GM18870 (cell line): ENCODE measurements around the gene TMEM9.

Source experiments
- ATAC-seq: cut with Tn5 transposase; IDR thresholded peaks from one replicate; pipeline ENCODE4 v1.9.1; 2021; ENCODE audit warnings: moderate library complexity; ENCODE audit not compliant: unreplicated experiment

The TMEM9 gene

DNA sequence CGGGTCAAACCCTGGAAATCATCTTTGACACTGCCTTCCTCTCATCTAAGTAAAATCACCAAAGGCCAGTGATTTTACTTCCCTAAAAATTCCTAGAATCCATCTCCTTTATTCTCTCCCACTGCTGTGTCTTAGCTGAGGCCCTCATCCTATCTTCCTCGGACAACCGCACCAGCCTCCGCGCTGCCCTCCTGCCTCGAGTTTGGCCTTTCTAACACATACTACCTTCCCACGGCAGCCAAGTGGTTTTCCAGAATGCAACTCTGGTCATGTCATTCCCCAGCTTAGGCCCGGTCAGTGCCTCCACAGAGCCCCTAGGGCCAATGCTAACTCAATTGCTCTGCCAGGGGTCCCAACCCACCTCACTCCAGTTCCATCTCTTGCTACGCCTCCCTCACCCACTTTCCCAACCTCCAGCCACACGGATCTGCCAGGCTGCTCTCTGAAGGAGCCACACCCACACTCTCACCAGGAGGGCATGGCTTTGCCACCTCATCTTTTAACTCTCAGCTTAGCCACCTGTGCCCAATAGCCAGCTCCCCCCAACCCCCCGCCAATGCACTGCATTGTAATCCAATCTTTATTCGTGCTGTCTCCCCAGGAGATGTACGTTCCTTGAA lies 6.8 kb downstream of the TMEM9 start:
- ATAC-seq = no peak

DNA sequence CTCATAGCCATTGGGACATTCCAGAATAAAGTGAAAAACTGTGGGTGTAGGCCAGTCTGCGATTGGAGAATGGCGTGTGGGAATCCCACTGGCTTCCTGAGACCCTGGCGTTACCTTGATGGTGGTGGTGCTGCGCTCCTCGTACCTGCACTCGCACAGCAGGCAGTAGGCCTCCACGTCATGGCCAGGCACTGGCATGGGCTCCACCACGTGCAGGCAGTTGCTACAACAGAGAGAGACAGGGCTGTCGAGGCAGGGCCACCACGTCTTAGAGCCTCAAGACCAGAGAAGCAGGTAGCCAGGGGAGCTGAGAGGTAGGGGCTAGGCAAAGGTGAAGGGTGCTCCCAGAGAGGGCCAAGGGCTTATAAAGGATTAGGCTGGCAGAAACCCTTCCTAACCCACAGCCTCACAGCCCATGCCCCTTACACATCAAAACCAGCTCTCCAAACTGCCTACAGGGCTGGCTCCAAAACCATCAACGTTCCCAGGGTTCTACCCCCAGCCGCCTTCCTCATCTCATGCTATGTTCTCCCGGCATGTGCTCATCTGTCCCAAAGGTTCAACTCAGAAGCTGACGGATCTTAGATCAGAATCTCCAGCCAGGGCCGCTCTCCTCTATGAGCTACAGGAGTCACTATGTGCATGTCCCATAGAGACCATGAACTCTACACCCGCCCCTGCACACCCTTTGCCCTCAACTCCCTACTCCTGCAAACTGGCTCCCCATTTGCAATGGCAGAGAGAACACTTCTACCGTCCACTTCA lies 7.5 kb downstream of the TMEM9 start:
- ATAC-seq = no peak

DNA sequence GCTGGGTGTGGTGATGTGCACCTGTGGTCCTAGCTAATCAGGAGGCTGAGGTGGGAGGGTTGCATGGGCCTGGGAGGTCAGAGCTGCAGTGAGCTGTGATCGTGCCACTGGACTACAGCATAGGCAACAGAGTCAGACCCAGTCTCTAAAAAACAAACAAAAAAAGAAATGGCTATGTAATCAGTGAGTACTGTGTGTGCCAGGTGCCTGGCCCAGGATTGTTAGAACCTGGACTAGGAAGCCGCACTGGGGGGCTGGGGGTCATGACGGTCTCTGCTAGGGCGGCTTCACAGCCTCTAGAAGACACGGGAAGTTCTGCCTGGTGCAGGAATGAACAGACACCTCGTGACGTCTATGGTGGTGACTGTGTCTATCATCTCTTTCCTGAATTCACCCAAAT lies 8.5 kb downstream of the TMEM9 start:
- no peak for ATAC-seq

GRCh38 chr1:201145132-201145531 lies 9.1 kb downstream of the TMEM9 start:
- ATAC-seq = no peak

DNA sequence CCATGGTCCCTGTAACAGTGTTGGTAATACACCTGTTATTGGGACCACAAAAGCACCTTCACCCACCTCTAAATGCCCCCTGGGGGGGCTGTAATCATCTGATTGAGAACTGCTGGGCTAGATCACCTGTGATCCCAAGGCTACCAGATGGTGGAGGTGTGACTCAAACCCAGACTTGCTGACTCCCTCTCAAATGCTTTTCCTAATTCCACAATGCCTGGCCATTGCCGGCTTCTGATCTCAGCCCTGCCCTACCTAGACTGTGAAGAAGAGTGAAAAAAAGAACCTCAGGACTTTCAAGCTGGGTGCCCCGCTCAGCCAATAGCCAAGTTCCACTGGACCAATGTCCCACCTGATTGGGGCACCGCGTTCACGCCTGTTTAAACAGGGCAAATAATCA lies 9.6 kb downstream of the TMEM9 start:
- ATAC-seq = no peak

- ATAC-seq = no peak
These were observed 10.3 kb downstream of the TMEM9 start for GRCh38 chr1:201143726-201144635.

GRCh38 chr1:201142849-201143725 lies 11.2 kb downstream of the TMEM9 start:
- ATAC-seq = no peak

DNA sequence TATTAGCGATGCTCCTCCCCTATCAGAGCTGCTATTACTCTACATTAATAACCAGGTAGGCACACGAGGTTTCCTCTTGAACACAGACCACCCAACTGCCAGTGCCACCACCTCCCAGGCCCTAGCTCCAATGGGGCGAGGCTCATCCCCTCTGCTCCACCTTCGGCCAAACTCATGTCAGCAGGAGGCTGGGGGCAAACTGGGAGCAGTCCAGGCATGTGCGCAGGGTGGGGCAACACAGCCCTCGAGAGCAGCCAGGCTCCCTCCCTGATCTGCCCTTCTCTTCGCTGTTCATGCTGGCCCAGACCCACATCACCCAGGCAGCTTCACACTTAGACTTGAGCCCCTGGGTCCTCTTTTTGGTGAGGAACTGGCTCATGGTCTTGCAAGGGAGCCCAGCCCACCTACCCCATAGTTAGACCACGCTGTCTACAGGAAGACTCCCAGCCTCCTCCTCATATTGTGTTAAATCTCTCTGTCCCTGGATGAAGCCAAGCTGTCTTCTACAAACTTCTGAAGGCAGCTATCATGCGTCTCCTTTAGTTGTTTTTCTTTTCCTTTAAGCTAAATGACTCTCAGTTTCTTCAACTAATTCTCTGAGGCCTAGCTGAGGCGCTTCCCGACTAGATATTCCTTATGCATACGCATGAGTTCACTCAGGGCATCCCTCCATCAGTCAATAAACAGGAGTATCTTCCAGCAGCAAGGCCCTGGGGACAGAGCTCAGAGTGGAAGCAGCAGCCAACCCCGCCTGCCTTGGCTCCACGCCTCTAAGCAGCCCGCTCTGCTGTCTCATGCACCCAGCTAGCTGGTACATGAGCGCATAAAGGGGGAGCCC lies 12.0 kb downstream of the TMEM9 start:
- no peak for ATAC-seq

DNA sequence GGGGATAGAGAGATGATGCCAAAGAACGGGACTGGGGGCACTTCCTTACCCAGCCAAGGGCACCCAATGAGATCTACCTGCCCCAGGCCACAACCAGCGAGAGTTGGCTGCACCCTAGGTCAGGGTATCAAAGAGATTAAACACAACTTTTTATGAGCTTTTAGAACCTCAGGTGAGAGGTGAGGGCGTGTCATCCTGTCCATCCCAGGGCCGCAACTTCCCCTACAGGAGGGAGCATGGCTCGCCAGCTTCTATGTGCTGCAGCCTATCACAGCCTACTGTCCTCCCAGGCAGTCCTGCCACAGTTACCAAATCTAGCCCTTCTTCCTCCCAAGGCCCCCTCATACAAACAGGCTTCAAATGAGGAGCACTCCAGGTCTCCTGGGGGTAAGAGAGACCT lies 12.9 kb downstream of the TMEM9 start:
- no peak for ATAC-seq

- ATAC-seq = no peak
These were observed 13.4 kb downstream of the TMEM9 start for GRCh38 chr1:201140941-201141260.

GRCh38 chr1:201140235-201140940 lies 13.9 kb downstream of the TMEM9 start:
- ATAC-seq = no peak

DNA sequence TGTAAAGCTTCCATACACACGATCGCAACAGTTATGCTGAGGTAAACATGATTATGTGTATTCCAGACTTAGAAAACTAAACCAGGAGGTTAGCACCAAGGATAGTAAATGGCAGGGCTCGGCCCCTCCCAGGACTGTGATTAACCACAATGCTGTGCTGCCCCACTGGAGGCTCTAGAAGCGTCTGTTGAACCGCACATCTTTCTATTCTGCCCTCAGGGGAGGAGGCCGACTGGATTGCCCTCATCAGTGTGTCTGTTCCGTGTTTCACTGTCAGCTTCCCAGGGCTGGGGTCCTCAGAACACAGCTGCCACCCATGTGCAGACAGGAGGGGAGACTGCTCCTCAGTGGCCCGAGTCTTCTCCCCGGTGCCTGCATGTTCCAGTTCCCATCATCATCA lies 14.5 kb downstream of the TMEM9 start:
- ATAC-seq = no peak

- ATAC-seq = no peak
These were observed 15.0 kb downstream of the TMEM9 start for GRCh38 chr1:201139306-201139705.

- ATAC-seq = no peak
These were observed 15.9 kb downstream of the TMEM9 start for GRCh38 chr1:201138311-201138840.

GRCh38 chr1:201137579-201138310 lies 16.5 kb downstream of the TMEM9 start:
- no peak for ATAC-seq

DNA sequence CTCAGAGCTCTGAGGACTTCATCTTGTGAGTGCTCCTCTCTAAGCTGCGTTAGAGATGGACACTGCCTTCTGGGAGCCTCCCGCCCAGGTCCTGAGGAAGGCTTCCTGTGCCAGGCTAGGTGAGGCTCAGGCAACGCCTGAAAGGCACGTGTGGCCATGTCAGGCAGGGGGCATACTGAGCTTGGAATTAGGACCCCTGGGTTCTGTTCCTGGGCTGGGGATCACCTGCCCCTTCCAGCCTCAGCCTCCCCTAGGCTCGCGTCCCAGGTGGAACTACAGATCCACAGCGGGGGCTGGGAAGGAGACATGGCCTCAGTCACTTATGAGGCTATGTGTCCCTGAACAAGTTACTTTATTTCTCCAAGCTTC lies 17.3 kb downstream of the TMEM9 start:
- no peak for ATAC-seq

GRCh38 chr1:201136355-201137023 lies 17.8 kb downstream of the TMEM9 start:
- no peak for ATAC-seq

- ATAC-seq = no peak
These were observed 19.9 kb downstream of the TMEM9 start for GRCh38 chr1:201134405-201134804.
